GM10266 (cell line): ENCODE results near the gene AKAP6.

Source experiments
- DNase-seq: peaks from one replicate; pipeline ENCODE4 v3.0.0; 2012; ENCODE audit errors: extremely low spot score
- CTCF ChIP-seq: IDR thresholded peaks from 2 replicates; pipeline ENCODE4 v1.5.1; 2012; ENCODE audit warnings: mild to moderate bottlenecking, low read depth; ENCODE audit not compliant: control insufficient read depth, insufficient read depth; ENCODE audit errors: missing control alignments

The AKAP6 gene

GRCh38 chr14:32397861-32398640, 69.0 kb downstream of the AKAP6 start:
- no peak for TF ChIP-seq CTCF
- no peak for DNase-seq

DNA sequence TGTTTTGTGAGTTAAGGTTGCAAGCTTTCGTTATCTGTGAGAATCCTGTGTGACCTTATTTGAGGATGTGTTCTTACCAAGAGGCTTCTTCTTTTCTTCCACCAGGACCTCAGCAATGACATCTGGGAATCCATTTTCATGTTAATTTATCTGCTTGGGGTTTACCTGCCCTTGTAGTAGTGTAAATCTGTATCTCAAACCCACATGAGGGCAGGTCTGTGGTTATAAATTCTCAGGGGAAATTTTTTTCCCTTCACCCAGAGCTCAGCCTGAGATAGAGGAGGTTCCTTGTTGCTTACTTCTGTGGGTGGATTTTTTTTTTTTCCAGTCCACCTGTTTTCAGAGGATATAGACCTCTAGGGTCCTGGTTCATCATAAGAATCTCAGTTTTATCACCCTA, 70.8 kb downstream of the AKAP6 start:
- no peak for TF ChIP-seq CTCF
- DNase-seq, result no peak

DNA sequence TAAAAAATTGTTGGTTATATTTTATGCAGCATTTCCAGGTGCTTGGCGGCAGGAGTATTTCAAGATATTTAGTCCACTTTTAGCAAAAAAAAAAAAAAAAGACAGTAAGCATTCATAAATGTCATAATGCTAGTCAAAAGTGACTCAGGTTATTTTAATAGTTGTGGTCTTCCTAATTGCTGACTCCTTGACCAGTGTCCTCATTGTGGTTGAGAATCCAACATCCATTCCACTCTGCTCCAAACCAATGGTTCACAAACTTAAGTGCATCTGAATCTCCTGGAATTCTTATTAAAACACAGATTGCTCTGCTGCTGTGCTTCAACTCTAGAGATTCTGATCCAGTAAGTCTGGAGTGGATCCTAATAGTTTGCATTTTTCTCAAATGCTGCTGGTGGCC, 71.4 kb downstream of the AKAP6 start:
- no peak for DNase-seq

GRCh38 chr14:32403021-32403420, 73.9 kb downstream of the AKAP6 start:
- no peak for DNase-seq
- TF ChIP-seq CTCF, result no peak

More for the DNA sequence above, 71.4 kb downstream of the AKAP6 start:
- TF ChIP-seq CTCF, result no peak

DNA sequence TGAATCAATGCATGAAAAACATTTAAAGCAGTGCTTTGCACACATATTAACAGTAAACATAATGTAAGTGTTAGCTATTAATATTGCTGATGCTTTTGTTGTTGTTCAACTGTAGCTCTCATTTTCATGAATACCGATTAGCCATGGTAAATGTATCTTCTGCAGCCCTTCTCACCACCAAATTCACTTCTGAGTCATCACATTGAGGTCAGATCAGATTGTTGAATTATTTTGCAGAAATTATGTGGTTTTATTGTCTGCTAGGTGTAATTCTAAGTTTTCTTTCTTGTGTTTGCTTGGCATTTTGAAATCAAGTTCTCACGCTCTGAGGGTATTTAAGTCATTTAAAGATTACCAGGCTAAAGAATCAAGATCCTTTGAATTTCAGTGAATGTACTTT, 74.6 kb downstream of the AKAP6 start:
- TF ChIP-seq CTCF, result no peak
- no peak for DNase-seq

GRCh38 chr14:32404784-32405573, 75.9 kb downstream of the AKAP6 start:
- no peak for DNase-seq
- no peak for TF ChIP-seq CTCF

DNA sequence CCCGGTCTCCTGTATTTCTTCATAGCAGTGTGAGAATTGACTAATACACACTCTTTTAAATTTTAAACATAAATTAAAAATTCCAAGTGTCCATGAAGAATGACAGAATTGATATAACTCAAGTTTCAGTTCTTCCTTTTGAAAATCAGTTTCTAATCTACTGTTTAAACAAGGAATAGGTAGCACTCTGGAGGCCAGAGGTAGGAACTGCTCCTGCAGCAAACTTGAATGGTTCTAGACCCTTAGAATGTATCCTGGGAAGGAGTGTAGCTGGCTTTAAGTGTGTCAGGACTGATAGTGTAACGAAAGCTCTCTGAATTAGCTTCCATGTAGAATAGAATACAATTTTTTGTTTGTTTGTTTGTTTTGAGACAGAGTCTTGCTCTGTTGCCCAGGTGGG, 76.8 kb downstream of the AKAP6 start:
- no peak for TF ChIP-seq CTCF
- DNase-seq, result no peak
